ENCODE results near the gene TAL1. TPM values are rescaled to one million over a fixed set of nuclear protein-coding genes. Genes with fewer than 3 reads are reported as not detected.

The TAL1 gene
- total and polyA plus RNA-seq, 2 of the 13 experiments (the other 11 are each of a cell fraction or from before 2014, with no cell fraction given) = 0.05 TPM; not detected in 1

DNA sequence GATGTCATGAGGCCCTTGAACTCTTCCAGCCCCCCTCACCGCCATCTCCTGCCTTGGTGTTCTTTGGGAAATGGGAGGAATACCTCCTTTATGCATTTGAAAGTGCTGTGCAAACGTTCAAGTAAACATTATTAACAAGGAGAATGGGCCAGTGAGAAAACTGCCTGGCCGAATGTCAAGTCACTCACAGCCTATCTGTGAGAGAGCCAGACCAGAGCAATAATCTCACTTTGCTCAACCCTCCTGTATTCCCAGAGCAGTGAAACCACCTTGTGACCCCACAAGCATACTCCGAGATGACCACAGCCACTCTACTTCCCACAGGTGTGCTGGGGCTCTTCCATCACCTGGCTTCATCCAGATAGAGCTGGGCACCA is 5.2 kb downstream of the TAL1 start:
- POLR2A ChIA-PET = interaction anchor here (2.5 kb wide), 1 partner anchor 34 kb away, joined by 8 read pairs; no protein-coding TSS in a partner anchor
- H3K9ac ChIP-seq (ENCODE audit: insufficient read depth, low read depth, low read length) = no peak overlapping the region
- in situ Hi-C loops (cut with HindIII; ENCODE audit: extremely low pct_ligation_motif_present, low pct_unique_long_range_greater_than_20kb) = no loop called here
- no peaks in the 10 kb centered on the region for H4K20me1 ChIP-seq (ENCODE audit: insufficient read depth, low read length)
- H2AFZ ChIP-seq (ENCODE audit: low read length) = no peak overlapping the region
- FAIRE-seq (no peak), DNase-seq (ENCODE audit: low spot score) (no peak), ATAC-seq (no peak)
- peaks cover 24% of the 10 kb centered on the region for H3K4me1 ChIP-seq (ENCODE audit: insufficient read depth, low read length)
- no peak overlapping the region for H3K27ac ChIP-seq (ENCODE audit: extremely low read length, insufficient read depth, low read length)
- no TSS peak for BruUV-seq (replicated peaks)
- no peak for TF ChIP-seq ZNF24 (IDR thresholded peaks at IDR 0.05)
- no peak for TF ChIP-seq ZNF382 (CRISPR knock-in tag; IDR thresholded peaks at IDR 0.05; ENCODE audit: borderline replicate concordance)
- TF ChIP-seq SYNCRIP (IDR thresholded peaks at IDR 0.05; ENCODE audit: insufficient read depth, low read depth, low read length) = no peak
- TF ChIP-seq JUNB (CRISPR knock-in tag; IDR thresholded peaks at IDR 0.05; ENCODE audit: borderline replicate concordance) = no peak
- no peak for TF ChIP-seq TFDP2 (CRISPR knock-in tag; IDR thresholded peaks at IDR 0.05)
- no peak for TF ChIP-seq BRCA1 (CRISPR knock-in tag; IDR thresholded peaks at IDR 0.05)
- TF ChIP-seq RELA (CRISPR knock-in tag; IDR thresholded peaks at IDR 0.05) = no peak
- no peak for TF ChIP-seq ZZZ3 (CRISPR knock-in tag; IDR thresholded peaks at IDR 0.05; ENCODE audit: borderline replicate concordance)
- TF ChIP-seq ZNF83 (CRISPR knock-in tag; IDR thresholded peaks at IDR 0.05; ENCODE audit: borderline replicate concordance) = no peak
- no peak for TF ChIP-seq SALL1 (CRISPR knock-in tag; IDR thresholded peaks at IDR 0.05)
- no peak for TF ChIP-seq MBNL3 (CRISPR knock-in tag; conservative IDR thresholded peaks at IDR 0.05)
- no peak for TF ChIP-seq CCAR2 (optimal IDR thresholded peaks at IDR 0.05; ENCODE audit: low read depth, low read length)
- CTCF ChIA-PET (ENCODE audit: low intra/inter-chr PET ratio, low total read pairs) = no interaction called here
- WGBS (ENCODE audit: low lambda C conversion rate) = 29% methylated on average over 4 of the region's 4 CpGs
- H3K27me3 ChIP-seq (ENCODE audit: control insufficient read depth in 1 of 2, insufficient read depth in 2 of 2, low read length in 2 of 2) = peaks cover 25 to 95% of the 10 kb centered on the region in 2 experiments
- H3K79me2 ChIP-seq (ENCODE audit: insufficient read depth, low read length) = no peaks in the 10 kb centered on the region
- no peaks in the 10 kb centered on the region for H3K9me3 ChIP-seq (ENCODE audit: low read length)
- H3K4me2 ChIP-seq (ENCODE audit: low read depth, low read length) = no peak overlapping the region
- intact Hi-C loops (cut with micrococcal nuclease; ENCODE audit: unreplicated experiment) = no loop called here
- H3K4me3 ChIP-seq (replicated peaks in 1 of 3; ENCODE audit: insufficient read depth in 1 of 3, low read depth in 2 of 3, low read length in 3 of 3) = no peak overlapping the region
- H3K36me3 ChIP-seq (replicated peaks in 1 of 2; ENCODE audit: control insufficient read depth in 1 of 2, insufficient read depth in 2 of 2, low read length in 2 of 2) = no peaks in the 10 kb centered on the region
